GM12872 (cell line): Measurements from ENCODE around the gene PSME1.

Experiments used
- CTCF ChIP-seq: IDR thresholded peaks from 3 replicates; pipeline ENCODE4 v1.5.1; 2011; ENCODE audit warnings: low read depth, mild to moderate bottlenecking, low read length, moderate library complexity; ENCODE audit not compliant: insufficient read depth

The PSME1 gene

GRCh38 chr14:24100197-24100981, 35.6 kb upstream of the PSME1 start:
- no peak for TF ChIP-seq CTCF

DNA sequence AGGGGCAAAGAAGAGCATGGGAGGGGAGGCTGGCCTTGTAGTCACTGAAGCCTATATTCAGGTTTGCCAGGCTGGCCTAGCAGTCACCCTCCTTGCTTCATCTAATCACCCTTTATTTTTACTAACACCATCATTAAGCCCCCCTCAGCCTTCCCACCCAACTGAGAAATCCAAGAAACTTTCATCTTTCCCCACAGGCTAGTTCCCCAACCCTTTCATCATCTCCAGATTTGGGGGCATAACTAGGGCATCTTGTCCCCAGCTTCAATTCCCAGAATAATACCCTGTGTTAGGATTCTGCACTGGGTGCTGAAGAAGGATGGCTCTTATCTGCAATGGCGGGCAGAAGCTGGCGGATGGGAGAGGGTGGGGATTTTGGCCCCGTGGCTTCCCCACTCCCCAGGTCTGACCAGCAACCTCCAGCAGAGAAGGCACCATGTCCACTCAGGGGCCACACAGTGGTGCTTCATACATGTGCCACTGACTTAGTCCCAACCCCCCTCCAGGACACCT, 35.0 kb upstream of the PSME1 start:
- TF ChIP-seq CTCF: no peak

DNA sequence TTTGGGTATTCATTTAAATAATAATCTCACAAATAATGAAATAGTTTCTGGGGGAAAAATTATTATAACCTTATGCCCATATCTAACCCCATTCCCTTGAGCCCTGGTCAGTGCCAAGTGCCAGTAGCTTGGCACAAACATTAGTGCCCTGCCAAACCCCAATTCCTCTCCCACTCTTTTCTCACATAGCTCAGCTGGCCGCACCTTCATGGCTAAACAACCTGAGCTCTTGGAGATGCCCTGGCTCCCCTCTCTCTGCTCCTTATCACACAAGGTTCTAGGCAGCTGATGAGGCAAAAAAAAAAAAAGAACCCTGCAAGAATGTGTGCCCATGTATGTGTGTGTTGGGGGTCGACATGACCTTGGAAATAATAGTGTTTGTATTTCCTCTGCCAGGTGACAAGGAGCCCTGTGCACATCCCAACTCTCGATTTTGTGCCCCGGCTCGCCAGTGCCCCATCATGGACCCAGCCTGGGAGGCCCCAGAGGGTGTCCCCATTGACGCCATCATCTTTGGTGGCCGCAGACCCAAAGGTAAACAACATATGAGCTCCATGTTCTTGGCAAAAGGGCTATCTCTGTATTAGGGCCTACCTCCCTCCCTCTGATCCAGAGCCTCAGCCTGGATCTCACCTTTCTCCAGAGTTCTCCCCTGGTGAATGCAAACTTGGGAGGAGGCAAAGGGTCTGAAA, 33.5 kb upstream of the PSME1 start:
- no peak for TF ChIP-seq CTCF

DNA sequence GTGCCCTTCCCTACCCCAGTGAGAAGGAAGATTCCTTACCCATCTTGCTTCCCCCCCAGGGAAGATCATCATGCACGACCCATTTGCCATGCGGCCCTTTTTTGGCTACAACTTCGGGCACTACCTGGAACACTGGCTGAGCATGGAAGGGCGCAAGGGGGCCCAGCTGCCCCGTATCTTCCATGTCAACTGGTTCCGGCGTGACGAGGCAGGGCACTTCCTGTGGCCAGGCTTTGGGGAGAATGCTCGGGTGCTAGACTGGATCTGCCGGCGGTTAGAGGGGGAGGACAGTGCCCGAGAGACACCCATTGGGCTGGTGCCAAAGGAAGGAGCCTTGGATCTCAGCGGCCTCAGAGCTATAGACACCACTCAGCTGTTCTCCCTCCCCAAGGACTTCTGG, 32.5 kb upstream of the PSME1 start:
- no peak for TF ChIP-seq CTCF

DNA sequence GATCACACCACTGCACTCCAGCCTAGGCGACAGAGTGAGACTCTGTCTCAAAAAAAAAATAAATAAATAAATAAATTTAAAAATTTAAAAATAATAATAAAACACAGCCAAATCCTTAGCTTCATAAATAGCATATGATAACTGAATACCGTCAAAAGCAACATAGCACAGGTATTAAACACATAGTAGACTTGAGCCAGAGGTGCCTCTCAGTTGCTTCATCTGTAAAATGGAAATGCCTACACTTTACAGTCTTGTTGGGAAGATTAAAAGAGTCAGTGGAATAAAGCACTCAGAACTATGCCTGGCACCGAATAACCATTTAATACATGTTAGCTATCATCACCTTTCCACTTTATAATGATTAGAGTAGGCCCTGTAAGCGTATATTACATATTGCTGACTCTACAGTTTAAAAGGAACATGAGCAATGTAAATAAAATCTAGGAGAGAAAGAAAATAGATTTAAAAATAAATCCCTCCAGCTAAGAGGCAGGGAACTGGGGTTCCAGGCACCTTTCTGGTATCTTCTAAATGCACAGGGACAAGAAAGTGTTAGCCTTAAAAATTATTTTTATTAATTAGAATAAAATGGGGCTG, 29.2 kb upstream of the PSME1 start:
- no peak for TF ChIP-seq CTCF

GRCh38 chr14:24108336-24108874, 27.6 kb upstream of the PSME1 start:
- TF ChIP-seq CTCF: no peak

DNA sequence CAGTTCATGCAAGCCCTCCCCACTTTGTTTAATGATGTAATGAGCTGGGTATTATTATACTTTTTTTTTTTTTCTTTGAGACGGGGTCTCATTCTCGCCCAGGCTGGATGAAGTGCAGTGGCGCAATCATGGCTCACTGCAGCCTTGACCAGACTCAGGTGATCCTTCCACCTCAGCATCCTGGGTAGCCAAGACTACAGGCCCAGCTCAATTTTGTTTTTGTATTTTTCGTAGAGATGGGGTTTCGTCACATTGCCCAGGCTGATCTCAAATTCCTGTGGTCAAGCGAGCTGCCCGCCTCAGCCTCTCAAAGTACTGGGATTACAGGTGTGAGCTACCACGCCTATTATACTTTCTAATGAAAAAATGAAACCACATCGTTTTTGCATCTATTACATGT, 25.9 kb upstream of the PSME1 start:
- TF ChIP-seq CTCF: no peak
